Measurements from ENCODE around the gene CERT1. TPM values are rescaled to one million over a fixed set of nuclear protein-coding genes. Genes with fewer than 3 reads are reported as not detected.
"Not testable (repeated sequence)": the region's sequence is repeated elsewhere in the genome, so short reads cannot be mapped to it uniquely, and the experiment has no call there.

Gene CERT1
- total and polyA plus RNA-seq, 8 donors, result 49.2 to 72.7 (median 56.9) TPM

GRCh38 chr5:75498208-75498777 lies 13.1 kb downstream of the CERT1 start:
- H3K27me3 ChIP-seq, result no peaks in the 10 kb centered on the region
- peaks cover 0 to 3% of the 10 kb centered on the region in 2 donors for H3K4me1 ChIP-seq
- intact Hi-C loops (cut with DNase I), result no loop called here
- TF ChIP-seq CTCF (IDR thresholded peaks at IDR 0.05), result no peak
- no peak overlapping the region for H3K4me3 ChIP-seq
- H3K27ac ChIP-seq, result no peak overlapping the region
- no peak for DNase-seq
- H3K9me3 ChIP-seq, result no peaks in the 10 kb centered on the region
- ATAC-seq, result no peak
- H3K36me3 ChIP-seq, result peaks cover 0 to 19% of the 10 kb centered on the region in 2 donors

- Histone ChIP-seq H3K9me3 (no peaks in the 10 kb centered on the region), H3K27ac (no peak overlapping the region), H3K36me3 (peaks cover 0 to 33% of the 10 kb centered on the region in 2 donors), H3K4me3 (no peak overlapping the region), H3K4me1 (no peaks in the 10 kb centered on the region), H3K27me3 (no peaks in the 10 kb centered on the region)
- no peak for TF ChIP-seq CTCF (IDR thresholded peaks at IDR 0.05)
- intact Hi-C loops (cut with DNase I), result no loop called here
- ATAC-seq, result no peak
- no peak for DNase-seq
Observed at GRCh38 chr5:75496026-75496425, 15.4 kb downstream of the CERT1 start.

- Histone ChIP-seq H3K27me3 (no peaks in the 10 kb centered on the region), H3K4me3 (no peak overlapping the region), H3K27ac (no peak overlapping the region), H3K36me3 (peaks cover 0 to 27% of the 10 kb centered on the region in 2 donors), H3K4me1 (no peaks in the 10 kb centered on the region), H3K9me3 (peaks cover 0 to 8% of the 10 kb centered on the region in 2 donors)
- ATAC-seq (no peak), DNase-seq (no peak)
- intact Hi-C loops (cut with DNase I), result no loop called here
- TF ChIP-seq CTCF (IDR thresholded peaks at IDR 0.05), result no peak
Observed at GRCh38 chr5:75491621-75492020, 19.8 kb downstream of the CERT1 start.

GRCh38 chr5:75489847-75490246 lies 21.6 kb downstream of the CERT1 start:
- intact Hi-C loops (cut with DNase I); H3K27me3 ChIP-seq; DNase-seq; H3K4me1 ChIP-seq; ATAC-seq; H3K4me3 ChIP-seq; H3K27ac ChIP-seq: not testable (repeated sequence)
- Histone ChIP-seq H3K9me3 (peaks cover 0 to 20% of the 10 kb centered on the region in 2 donors), H3K36me3 (peaks cover 0 to 27% of the 10 kb centered on the region in 2 donors)

- no peak for TF ChIP-seq CTCF (IDR thresholded peaks at IDR 0.05)
- H3K9me3 ChIP-seq, result peaks cover 0 to 20% of the 10 kb centered on the region in 2 donors
- no peaks in the 10 kb centered on the region for H3K4me1 ChIP-seq
- no peak overlapping the region for H3K4me3 ChIP-seq
- intact Hi-C loops (cut with DNase I), result no loop called here
- no peak for ATAC-seq
- H3K36me3 ChIP-seq, result no peaks in the 10 kb centered on the region
- H3K27ac ChIP-seq, result no peak overlapping the region
- no peak for DNase-seq
- no peaks in the 10 kb centered on the region for H3K27me3 ChIP-seq
Observed at GRCh38 chr5:75484605-75485004, 26.8 kb downstream of the CERT1 start.

- DNase-seq (no peak), ATAC-seq (no peak)
- H3K27me3 ChIP-seq, result no peaks in the 10 kb centered on the region
- no peak overlapping the region for H3K4me3 ChIP-seq
- intact Hi-C loops (cut with DNase I), result no loop called here
- H3K27ac ChIP-seq, result no peak overlapping the region
- H3K9me3 ChIP-seq, result peaks cover 0 to 18% of the 10 kb centered on the region in 2 donors
- no peaks in the 10 kb centered on the region for H3K36me3 ChIP-seq
- no peaks in the 10 kb centered on the region for H3K4me1 ChIP-seq
- no peak for TF ChIP-seq CTCF (IDR thresholded peaks at IDR 0.05)
Observed at GRCh38 chr5:75482482-75482881, 28.9 kb downstream of the CERT1 start.

Data from left lung (tissue), 10 donors.